ENCODE results near the gene PRKACG. TPM values are rescaled to one million over a fixed set of nuclear protein-coding genes. Genes with fewer than 3 reads are reported as not detected.
"Not testable (repeated sequence)": the region's sequence is repeated elsewhere in the genome, so short reads cannot be mapped to it uniquely, and the experiment has no call there.

The PRKACG gene
- polyA plus RNA-seq, 1 donor from 2014 or later, result not detected

DNA sequence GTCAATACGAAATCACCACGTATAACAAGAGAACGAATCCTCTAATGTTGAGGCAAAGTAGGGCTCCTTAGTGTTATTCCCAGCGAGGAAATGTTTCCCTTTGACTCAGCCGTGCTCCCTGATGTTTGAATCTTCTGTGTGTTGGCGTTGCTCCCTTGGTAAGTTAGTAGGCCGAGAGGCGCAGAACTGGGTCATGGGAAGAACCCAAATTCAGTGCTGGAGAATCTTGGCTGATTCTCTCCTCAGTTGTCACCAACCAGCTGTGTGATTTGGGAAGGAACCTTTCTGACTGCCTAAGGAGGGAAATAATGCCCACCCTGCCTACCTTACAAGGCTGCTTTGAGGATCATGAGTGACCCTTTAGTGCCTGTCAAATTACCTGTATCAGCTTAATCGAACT is 22.5 kb downstream of the PRKACG start:
- Histone ChIP-seq H3K36me3 (ENCODE audit: insufficient read depth, low read length) (no peaks in the 10 kb centered on the region), H3F3A (ENCODE audit: insufficient read depth, low read length, poor library complexity, severe bottlenecking) (no peaks in the 10 kb centered on the region), H3K4me3 (ENCODE audit: low read length) (no peak overlapping the region), H2AFZ (ENCODE audit: low read depth, low read length) (no peak overlapping the region), H3K27ac (ENCODE audit: low read length) (no peak overlapping the region), H3K27me3 (ENCODE audit: insufficient read depth, low read depth, low read length) (no peaks in the 10 kb centered on the region), H3K9me2 (ENCODE audit: insufficient read depth, low read length) (no peaks in the 10 kb centered on the region), H3K4me2 (ENCODE audit: low read length) (no peak overlapping the region), H3K79me2 (replicated peaks; ENCODE audit: insufficient read depth, low read length) (no peaks in the 10 kb centered on the region), H4K20me1 (ENCODE audit: insufficient read depth) (no peaks in the 10 kb centered on the region), H3K9ac (ENCODE audit: low read length) (no peak overlapping the region), H3K9me3 (ENCODE audit: low read length) (no peaks in the 10 kb centered on the region)
- TF ChIP-seq EP300 (conservative IDR thresholded peaks at IDR 0.05; ENCODE audit: poor library complexity, severe bottlenecking) (no peak), RAD21 (conservative IDR thresholded peaks at IDR 0.05) (no peak), EZH2 (IDR thresholded peaks at IDR 0.05; ENCODE audit: borderline replicate concordance, insufficient read depth, low read length, poor library complexity, severe bottlenecking) (no peak), SMC3 (conservative IDR thresholded peaks at IDR 0.05; ENCODE audit: poor library complexity) (no peak), TAF1 (IDR thresholded peaks at IDR 0.05; ENCODE audit: low read depth) (no peak), MXI1 (conservative IDR thresholded peaks at IDR 0.05; ENCODE audit: poor library complexity, severe bottlenecking) (no peak), POLR2AphosphoS5 (IDR thresholded peaks at IDR 0.05) (no peak)
- TF ChIP-seq, protein P1, sequence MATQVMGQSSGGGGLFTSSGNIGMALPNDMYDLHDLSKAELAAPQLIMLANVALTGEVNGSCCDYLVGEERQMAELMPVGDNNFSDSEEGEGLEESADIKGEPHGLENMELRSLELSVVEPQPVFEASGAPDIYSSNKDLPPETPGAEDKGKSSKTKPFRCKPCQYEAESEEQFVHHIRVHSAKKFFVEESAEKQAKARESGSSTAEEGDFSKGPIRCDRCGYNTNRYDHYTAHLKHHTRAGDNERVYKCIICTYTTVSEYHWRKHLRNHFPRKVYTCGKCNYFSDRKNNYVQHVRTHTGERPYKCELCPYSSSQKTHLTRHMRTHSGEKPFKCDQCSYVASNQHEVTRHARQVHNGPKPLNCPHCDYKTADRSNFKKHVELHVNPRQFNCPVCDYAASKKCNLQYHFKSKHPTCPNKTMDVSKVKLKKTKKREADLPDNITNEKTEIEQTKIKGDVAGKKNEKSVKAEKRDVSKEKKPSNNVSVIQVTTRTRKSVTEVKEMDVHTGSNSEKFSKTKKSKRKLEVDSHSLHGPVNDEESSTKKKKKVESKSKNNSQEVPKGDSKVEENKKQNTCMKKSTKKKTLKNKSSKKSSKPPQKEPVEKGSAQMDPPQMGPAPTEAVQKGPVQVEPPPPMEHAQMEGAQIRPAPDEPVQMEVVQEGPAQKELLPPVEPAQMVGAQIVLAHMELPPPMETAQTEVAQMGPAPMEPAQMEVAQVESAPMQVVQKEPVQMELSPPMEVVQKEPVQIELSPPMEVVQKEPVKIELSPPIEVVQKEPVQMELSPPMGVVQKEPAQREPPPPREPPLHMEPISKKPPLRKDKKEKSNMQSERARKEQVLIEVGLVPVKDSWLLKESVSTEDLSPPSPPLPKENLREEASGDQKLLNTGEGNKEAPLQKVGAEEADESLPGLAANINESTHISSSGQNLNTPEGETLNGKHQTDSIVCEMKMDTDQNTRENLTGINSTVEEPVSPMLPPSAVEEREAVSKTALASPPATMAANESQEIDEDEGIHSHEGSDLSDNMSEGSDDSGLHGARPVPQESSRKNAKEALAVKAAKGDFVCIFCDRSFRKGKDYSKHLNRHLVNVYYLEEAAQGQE (IDR thresholded peaks at IDR 0.05; ENCODE audit: borderline replicate concordance), result no peak
- TF ChIP-seq, protein P2, sequence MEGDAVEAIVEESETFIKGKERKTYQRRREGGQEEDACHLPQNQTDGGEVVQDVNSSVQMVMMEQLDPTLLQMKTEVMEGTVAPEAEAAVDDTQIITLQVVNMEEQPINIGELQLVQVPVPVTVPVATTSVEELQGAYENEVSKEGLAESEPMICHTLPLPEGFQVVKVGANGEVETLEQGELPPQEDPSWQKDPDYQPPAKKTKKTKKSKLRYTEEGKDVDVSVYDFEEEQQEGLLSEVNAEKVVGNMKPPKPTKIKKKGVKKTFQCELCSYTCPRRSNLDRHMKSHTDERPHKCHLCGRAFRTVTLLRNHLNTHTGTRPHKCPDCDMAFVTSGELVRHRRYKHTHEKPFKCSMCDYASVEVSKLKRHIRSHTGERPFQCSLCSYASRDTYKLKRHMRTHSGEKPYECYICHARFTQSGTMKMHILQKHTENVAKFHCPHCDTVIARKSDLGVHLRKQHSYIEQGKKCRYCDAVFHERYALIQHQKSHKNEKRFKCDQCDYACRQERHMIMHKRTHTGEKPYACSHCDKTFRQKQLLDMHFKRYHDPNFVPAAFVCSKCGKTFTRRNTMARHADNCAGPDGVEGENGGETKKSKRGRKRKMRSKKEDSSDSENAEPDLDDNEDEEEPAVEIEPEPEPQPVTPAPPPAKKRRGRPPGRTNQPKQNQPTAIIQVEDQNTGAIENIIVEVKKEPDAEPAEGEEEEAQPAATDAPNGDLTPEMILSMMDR (IDR thresholded peaks at IDR 0.05; ENCODE audit: poor library complexity, severe bottlenecking), result no peak

DNA sequence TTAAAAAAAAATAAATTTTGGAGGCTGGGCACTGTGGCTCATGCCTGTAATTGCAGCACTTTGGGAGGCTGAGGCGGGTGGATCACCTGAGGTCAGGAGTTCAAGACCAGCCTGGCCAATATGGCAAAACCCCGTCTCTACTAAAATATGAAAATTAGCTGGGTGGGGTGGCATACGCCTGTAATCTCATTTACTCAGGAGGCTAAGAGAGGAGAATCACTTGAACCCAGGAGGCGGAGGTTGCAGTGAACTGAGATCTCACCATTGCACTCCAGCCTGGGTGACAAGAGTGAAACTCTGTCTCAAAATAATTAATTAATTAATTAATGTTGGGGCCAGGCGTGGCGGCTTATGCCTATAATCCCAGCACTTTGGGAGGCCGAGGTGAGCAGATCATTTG is 27.0 kb downstream of the PRKACG start:
- not testable (repeated sequence) for H3K27me3 ChIP-seq (ENCODE audit: insufficient read depth, low read depth, low read length); H3K4me3 ChIP-seq (ENCODE audit: low read length); H3K9me3 ChIP-seq (ENCODE audit: low read length); H3K36me3 ChIP-seq (ENCODE audit: insufficient read depth, low read length); H2AFZ ChIP-seq (ENCODE audit: low read depth, low read length); H3F3A ChIP-seq (ENCODE audit: insufficient read depth, low read length, poor library complexity, severe bottlenecking); H4K20me1 ChIP-seq (ENCODE audit: insufficient read depth); H3K27ac ChIP-seq (ENCODE audit: low read length); H3K9ac ChIP-seq (ENCODE audit: low read length); H3K4me2 ChIP-seq (ENCODE audit: low read length); H3K79me2 ChIP-seq (replicated peaks; ENCODE audit: insufficient read depth, low read length); H3K9me2 ChIP-seq (ENCODE audit: insufficient read depth, low read length)

All from neural cell (in vitro differentiated cells).